22Rv1 (cell line): ENCODE measurements around the gene MYH13.

ENCODE experiments used
- CTCF ChIP-seq: fragments of 450-650 bp; IDR thresholded peaks from 2 replicates; pipeline ENCODE4 v1.5.1; 2017; ENCODE audit warnings: mild to moderate bottlenecking
- ZFX ChIP-seq: fragments of 450-650 bp; IDR thresholded peaks from 2 replicates; pipeline ENCODE4 v1.6.1; 2017; ENCODE audit warnings: antibody characterized with exemption, borderline replicate concordance

- TF ChIP-seq CTCF (no peak), ZFX (no peak)
These were observed 12.2 kb downstream of the MYH13 start for GRCh38 chr17:10360578-10360977.
